Measurements from ENCODE around the gene CTBP1.

DNA sequence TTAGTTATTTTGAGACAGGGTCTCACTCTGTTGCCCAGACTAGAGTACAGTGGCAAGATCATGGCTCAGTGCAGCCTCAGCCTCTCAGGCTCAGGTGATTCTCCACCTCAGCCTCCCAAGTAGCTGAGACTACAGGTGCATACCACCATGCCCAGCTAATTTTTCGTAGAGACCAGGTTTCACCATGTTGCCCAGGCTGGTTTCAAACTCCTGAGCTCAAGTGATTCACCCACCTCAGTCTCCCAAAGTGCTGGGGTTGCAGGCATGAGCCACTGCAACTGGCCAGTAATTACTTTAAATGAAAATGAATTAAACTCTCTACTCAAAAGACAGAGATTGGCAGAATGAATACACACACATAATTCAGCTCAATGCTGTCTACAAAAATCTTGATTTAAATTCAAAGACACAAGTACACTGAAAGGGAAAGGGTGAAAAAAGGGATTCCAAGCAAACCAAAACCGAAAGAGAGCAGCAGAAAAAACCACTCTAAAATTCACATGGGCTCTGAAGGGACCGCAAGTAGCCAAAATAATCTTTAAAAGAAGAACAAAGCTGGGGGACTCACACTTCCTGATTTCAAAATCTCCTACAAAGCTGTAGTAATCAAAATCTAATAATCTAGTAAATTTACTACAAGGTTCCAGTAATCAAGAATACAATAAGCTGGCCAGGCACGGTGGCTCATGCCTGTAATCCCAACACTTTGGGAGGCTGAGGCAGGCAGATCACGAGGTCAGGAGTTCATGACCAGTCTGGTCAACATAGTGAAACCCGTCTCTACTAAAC, 64.8 kb downstream of the CTBP1 start:
- TF ChIP-seq POLR2AphosphoS5 (IDR thresholded peaks at IDR 0.05): no peak
- TF ChIP-seq, protein P1, sequence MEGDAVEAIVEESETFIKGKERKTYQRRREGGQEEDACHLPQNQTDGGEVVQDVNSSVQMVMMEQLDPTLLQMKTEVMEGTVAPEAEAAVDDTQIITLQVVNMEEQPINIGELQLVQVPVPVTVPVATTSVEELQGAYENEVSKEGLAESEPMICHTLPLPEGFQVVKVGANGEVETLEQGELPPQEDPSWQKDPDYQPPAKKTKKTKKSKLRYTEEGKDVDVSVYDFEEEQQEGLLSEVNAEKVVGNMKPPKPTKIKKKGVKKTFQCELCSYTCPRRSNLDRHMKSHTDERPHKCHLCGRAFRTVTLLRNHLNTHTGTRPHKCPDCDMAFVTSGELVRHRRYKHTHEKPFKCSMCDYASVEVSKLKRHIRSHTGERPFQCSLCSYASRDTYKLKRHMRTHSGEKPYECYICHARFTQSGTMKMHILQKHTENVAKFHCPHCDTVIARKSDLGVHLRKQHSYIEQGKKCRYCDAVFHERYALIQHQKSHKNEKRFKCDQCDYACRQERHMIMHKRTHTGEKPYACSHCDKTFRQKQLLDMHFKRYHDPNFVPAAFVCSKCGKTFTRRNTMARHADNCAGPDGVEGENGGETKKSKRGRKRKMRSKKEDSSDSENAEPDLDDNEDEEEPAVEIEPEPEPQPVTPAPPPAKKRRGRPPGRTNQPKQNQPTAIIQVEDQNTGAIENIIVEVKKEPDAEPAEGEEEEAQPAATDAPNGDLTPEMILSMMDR (IDR thresholded peaks at IDR 0.05): no peak
